ENCODE measurements around the gene LLCFC1. TPM values are rescaled to one million over a fixed set of nuclear protein-coding genes. Genes with fewer than 3 reads are reported as not detected.

Gene LLCFC1
- total RNA-seq, 1 experiment from 2014 or later: not detected

DNA sequence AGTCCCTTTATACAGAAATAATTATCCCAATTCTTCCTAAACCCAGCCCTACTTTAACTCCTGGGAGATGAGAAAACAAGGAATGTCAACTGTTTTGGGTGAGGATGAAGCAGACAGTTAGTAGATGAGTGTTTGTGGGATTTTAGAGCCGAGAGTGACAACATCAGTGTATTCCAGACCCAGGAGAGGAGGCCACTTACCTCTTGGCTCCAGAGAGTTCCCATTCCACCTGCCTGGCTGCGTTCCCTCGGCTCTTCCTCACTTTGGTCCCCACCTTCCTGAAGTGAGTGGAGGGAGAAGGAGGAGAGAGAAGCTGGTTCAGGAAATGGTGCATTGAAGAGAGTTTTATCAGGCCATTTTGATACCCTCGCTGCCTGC is 22.3 kb downstream of the LLCFC1 start:
- Histone ChIP-seq H3K27ac (ENCODE audit: low read depth, low read length, poor library complexity, severe bottlenecking) (no peak overlapping the region), H3K36me3 (ENCODE audit: insufficient read depth, low read length, poor library complexity, severe bottlenecking) (no peaks in the 10 kb centered on the region), H3K4me3 (ENCODE audit: low read depth, low read length, poor library complexity, severe bottlenecking) (no peak overlapping the region), H3K4me1 (ENCODE audit: insufficient read depth, low read length, poor library complexity, severe bottlenecking) (no peaks in the 10 kb centered on the region), H3K27me3 (replicated peaks; ENCODE audit: insufficient read depth, low read depth, low read length, poor library complexity) (peaks cover 3% of the 10 kb centered on the region), H3K9me3 (ENCODE audit: low read depth, low read length, poor library complexity, severe bottlenecking) (no peaks in the 10 kb centered on the region)
- ChIA-PET CTCF (no interaction called here), POLR2A (ENCODE audit: low non-redundant PET) (no interaction called here)
- TF ChIP-seq CTCF (conservative IDR thresholded peaks at IDR 0.05; ENCODE audit: low read depth, low read length) (no peak), EZH2 (IDR thresholded peaks at IDR 0.05; ENCODE audit: borderline replicate concordance, low read depth, low read length, poor library complexity, severe bottlenecking) (no peak)
- no peak for DNase-seq (ENCODE audit: low spot score)
- BruUV-seq (replicated peaks): no TSS peak
- intact Hi-C loops (cut with micrococcal nuclease; ENCODE audit: unreplicated experiment): no loop called here

DNA sequence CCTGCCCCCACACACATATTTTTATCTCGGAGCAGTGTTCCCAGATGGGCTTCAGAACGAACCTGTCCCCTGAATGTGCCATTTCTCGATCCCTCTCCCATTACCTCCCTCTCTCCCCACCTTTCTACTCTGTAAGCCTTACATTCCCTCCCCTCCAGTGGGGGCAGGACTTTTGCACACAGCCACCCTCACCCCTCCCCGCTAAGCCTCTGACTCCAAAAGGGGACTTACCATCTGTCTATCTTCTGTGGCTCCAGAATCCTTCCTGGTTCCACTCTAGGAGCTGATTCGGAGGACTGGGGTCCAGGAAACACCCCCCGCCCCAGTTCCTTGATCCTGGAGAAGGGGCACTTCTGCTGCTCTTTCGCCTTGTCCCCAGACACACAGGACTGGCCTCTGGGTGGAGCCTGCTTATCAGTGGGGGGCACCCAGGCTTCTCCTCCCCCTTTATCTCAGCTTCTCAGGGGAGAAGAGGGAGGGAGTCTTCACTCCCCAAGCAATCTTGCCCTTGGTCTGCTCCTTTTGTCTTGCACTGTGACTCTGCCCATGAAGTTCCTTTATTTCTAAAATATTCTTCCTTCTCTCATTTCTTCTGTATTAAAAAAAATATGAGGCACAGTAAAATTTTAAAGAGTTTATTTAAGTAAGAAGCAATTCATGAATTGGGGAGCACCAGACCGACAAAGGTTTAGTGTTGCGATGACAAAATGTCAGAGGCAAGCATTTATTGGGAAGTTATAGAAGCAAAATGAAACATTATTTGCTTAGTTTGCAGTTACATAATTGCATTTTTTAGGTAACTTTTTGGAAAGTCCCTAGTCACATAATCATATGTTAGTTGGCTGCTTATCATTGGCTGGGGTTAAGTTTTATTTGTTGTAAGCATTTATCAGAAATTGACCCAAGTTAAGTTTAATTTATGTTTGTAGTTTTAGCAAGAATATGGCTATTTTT is 23.0 kb downstream of the LLCFC1 start, which contains the start of gene KEL:
TSS of gene KEL (minus strand) at position 391 of the 954 bp plus-strand sequence. CDS start at position 234, 157 bp downstream.
- DNase-seq (ENCODE audit: low spot score): no peak
- Histone ChIP-seq H3K27me3 (replicated peaks; ENCODE audit: insufficient read depth, low read depth, low read length, poor library complexity) (peaks cover 3% of the 10 kb centered on the region), H3K9me3 (ENCODE audit: low read depth, low read length, poor library complexity, severe bottlenecking) (no peaks in the 10 kb centered on the region), H3K36me3 (ENCODE audit: insufficient read depth, low read length, poor library complexity, severe bottlenecking) (no peaks in the 10 kb centered on the region), H3K27ac (ENCODE audit: low read depth, low read length, poor library complexity, severe bottlenecking) (no peak within 1 kb of the TSS), H3K4me3 (ENCODE audit: low read depth, low read length, poor library complexity, severe bottlenecking) (no peak within 1 kb of the TSS), H3K4me1 (ENCODE audit: insufficient read depth, low read length, poor library complexity, severe bottlenecking) (no peaks in the 10 kb centered on the region)
- ChIA-PET CTCF (no interaction called here), POLR2A (ENCODE audit: low non-redundant PET) (no interaction called here)
- intact Hi-C loops (cut with micrococcal nuclease; ENCODE audit: unreplicated experiment): no loop called here
- TF ChIP-seq CTCF (conservative IDR thresholded peaks at IDR 0.05; ENCODE audit: low read depth, low read length): no peak
- no TSS peak for BruUV-seq (replicated peaks)

- POLR2A ChIA-PET (ENCODE audit: low non-redundant PET): no interaction called here
Measured at GRCh38 chr7:142962991-142963390, 23.7 kb downstream of the LLCFC1 start.

More at GRCh38 chr7:142962991-142963390, 23.7 kb downstream of the LLCFC1 start:
- no peak overlapping the region for H3K27ac ChIP-seq (ENCODE audit: low read depth, low read length, poor library complexity, severe bottlenecking)
- no peaks in the 10 kb centered on the region for H3K36me3 ChIP-seq (ENCODE audit: insufficient read depth, low read length, poor library complexity, severe bottlenecking)
- no peak overlapping the region for H3K4me3 ChIP-seq (ENCODE audit: low read depth, low read length, poor library complexity, severe bottlenecking)
- CTCF ChIA-PET: no interaction called here
- no peak for TF ChIP-seq CTCF (conservative IDR thresholded peaks at IDR 0.05; ENCODE audit: low read depth, low read length)
- DNase-seq (ENCODE audit: low spot score): no peak
- intact Hi-C loops (cut with micrococcal nuclease; ENCODE audit: unreplicated experiment): no loop called here
- H3K9me3 ChIP-seq (ENCODE audit: low read depth, low read length, poor library complexity, severe bottlenecking): no peaks in the 10 kb centered on the region
- no peaks in the 10 kb centered on the region for H3K4me1 ChIP-seq (ENCODE audit: insufficient read depth, low read length, poor library complexity, severe bottlenecking)
- H3K27me3 ChIP-seq (replicated peaks; ENCODE audit: insufficient read depth, low read depth, low read length, poor library complexity): peaks cover 3% of the 10 kb centered on the region
- no TSS peak for BruUV-seq (replicated peaks)
